CD4-positive, alpha-beta T cell treated with Interleukin-17A for 4 hours (primary cell): Measurements from ENCODE around the gene POU2F1.
A peak's percentile ranks its signal among the peaks of the same experiment; 100 is the strongest.

Experiments used
- DNase-seq: peaks from one replicate; pipeline ENCODE4 v3.0.0-alpha.2; 2020; ENCODE audit warnings: mixed read lengths

The POU2F1 gene

DNA sequence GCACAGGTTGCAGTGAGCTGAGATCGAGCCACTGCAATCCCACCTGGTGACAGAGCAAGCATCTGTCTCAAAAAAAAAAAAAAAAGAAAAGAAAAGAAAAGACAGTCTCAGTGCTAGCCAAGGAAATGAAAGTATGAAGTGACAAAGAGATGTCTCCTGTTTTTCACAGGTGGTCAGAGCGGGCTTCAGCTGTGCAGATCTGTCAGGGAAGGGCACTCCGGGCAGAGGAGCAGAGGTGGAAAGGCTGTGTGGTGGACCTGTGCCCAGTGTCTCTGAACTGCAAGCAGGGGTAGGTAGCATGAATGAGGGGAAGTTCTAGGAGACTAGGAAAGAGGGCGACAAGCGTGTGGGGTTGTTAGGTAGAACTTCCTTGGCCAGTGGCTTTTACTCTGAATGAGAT, 230.2 kb downstream of the POU2F1 start:
- DNase-seq: no peak

DNA sequence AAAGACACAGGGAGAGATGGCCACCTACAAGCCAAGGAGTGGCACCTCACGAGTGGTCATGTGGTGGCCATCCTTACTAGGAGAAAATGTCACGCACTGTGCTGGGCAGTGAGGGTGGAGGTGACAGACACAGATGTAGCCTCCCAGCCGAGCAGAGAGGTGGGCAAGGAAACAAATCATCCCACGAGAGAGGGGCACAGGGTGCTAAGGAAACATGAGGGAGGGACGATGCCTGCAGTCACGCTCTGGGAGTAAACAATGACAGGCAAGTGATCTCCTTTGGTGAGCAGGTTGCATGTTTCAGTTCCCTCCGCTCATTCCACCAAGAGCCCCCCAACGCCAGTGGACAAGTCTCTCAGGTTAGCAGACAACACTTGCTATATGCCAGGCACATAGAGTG, 231.8 kb downstream of the POU2F1 start:
- no peak for DNase-seq

DNA sequence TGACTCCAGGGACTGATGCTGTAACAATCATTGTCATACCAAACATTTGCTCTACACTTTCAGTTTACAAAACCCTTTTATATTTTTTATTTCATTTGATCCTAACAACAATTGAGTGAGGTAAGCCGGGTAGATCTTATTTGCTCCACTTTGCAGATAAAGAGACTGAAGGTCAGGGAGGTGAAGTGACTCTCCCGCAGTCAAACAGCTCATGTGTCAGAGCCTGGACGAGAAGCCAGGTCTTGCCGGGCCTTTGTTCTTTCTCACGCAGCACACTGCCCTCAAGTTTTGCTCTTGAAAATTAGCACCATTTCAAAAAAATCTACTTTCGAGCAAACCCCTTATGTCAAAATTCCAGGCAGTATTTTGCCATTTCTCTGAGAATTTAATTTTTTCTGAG, 232.4 kb downstream of the POU2F1 start:
- peak; percentile 51 for DNase-seq

DNA sequence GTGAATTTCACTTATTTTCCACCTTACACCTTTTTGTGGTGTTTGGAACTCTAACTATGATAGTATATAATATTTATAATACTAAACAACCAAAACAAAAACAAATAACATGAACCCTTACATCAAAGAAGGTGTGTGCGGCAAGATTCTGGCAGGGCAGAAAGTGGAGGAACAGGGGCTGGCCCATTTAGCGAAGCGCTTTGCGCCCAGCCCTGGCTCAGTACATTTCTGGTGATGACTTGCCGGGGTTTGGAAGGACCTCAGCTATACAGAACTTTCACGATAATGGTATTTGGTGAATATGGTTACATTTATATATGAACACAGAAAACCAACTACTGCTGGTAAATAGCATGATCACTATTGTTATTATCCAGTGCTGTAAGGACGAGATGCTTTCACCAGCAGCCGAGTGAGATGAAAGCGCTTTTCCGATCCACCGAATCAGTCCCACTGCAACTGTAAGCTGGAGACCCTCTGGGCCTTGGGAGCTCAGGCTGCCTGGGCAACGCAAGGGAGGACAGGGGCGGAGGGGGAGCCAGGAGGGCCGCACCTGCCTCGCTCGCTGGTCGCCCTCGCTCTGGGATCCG, 233.7 kb downstream of the POU2F1 start:
- peak; percentile 48 for DNase-seq

DNA sequence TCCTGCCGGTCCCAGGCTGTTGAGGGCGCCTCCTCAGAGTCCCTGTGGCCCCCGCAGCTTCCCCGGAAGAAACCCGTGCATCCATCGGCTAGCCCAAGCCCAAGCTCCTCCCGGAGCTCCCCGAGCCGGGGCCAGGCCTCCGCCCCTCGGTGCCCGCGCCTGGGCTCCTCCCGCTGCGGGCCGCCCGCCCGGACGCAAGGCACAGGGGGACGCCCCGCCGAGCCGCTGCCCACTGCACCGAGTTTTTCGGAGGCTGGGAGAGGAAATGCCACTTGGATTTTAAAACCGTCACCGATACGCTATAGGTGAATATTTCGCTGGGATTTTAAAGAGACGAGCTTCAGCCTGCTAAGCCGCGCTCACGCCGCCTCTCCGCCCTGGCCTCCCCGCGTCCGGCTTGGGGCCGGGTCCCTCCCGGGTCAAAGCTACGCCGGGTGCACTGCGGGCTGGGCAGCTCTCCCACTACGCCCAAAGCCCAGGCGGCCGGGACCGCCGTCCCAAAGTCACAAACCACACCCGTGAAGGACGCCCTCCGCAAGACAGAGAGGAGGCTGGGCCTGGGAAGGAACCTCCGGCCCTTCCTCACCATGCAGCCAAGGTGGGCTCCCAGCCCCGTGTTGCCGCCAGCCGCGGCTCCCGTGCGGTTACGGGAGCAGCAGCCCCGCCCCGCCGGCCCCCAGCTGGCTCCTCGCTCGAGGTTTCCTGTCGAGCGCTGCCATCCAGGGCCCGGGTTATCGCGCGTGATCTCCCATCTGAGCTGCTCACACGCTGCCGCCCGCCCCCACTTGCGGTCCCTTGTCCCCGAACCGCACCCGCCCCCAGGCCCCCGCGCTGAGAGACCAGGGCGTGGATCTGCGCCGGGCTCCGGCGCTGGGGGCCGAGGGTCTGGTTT, 234.5 kb downstream of the POU2F1 start:
- peak; percentile 87 for DNase-seq

DNA sequence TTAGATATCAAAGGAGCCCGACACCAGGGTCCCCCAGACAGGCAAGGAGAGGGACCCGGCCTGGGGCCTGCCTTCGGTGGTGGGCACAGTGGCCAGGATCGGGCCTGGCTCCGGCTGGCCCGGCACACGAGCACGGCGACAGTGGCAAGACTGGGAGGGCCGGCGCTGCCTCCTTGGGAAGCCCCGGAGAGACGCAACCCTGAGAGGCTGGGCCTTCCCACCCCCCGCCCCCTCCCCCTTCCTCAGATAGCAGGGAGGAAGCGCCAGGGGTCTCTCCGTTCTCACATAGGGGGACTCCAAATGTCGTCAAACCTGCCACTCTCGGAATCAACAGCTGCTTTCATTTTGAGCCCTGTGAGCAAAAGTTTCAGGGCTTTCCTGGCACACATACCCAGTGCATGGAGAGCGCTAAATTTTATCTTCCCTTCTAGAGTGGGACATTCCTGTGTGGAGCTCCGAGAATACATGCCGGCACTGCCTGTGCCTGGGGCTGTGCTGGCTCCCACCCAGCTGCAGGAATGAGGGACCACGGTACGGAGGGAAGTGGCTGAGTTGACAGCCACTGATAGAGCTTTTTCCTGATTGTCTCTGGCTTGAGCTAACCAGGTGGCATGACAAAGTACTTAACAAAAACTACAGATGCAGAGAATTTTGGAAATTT, 235.2 kb downstream of the POU2F1 start:
- peak; percentile 48 for DNase-seq

DNA sequence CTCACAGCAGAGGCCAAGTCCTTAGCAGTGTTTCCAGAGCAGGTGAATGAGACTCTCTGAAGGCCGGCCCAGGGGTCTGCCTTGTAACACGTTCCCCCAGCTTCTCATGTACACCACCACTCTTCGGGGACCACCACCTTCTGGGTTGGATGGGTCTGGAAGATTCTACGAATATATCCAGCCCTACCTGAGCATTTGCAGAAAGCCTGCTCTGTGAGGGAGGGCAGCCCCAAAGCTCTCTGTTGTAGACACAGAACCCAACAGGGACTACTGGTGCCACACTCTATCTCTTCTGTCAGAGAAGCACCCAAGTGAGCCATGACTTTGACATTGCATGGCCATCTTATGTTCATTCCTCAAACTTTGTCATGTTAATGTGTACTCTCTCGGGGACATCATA, 235.8 kb downstream of the POU2F1 start:
- no peak for DNase-seq

DNA sequence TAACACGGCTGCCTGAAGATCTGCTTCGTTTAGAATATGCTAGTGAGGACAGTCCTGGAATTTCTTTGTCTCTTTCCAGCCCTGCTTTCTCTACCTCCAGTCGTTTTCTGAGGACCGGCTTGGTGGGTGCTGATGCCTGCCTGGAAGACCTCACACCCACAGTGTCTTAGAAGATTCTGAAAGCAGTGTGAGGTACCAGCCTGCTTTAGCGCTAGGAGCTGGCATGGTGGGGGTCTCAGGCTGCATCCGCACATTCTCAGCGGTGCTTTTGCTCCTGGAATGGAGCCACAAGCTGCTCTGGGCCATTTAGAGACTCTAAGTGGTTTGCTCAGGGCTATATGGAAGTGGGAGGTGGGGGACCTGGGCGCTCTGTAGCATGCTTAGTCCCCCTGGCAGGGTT, 236.2 kb downstream of the POU2F1 start:
- no peak for DNase-seq

DNA sequence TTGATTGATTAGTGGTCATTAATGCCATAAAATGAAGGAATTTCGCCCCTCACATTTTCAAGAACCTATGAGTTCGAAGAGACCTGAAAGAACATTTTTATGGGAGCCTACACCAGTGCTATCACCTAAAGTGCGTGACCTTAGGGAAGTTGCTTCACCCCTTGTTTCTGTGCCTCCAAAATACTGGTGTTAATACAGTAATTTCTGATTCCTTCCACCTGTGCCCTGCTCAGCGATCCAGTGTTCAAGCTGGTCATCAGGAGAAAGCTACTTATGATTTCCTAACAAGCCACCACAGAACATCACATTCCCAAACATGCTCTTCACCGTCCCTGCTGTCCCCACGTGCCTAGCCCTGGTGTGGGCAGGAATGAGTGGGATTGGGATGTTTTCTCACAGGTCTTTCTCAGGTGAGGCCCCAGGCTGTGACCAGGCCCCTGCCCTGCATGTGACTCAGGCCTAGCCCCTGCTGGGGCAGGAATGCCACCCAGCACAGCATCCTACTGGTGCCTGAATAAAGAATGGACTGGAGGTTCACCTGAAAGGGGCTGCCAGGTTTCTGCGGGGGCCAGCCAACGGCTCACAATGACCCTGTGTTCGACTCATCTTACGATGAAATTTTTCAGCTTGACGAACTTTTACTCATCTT, 237.4 kb downstream of the POU2F1 start:
- DNase-seq: no peak

DNA sequence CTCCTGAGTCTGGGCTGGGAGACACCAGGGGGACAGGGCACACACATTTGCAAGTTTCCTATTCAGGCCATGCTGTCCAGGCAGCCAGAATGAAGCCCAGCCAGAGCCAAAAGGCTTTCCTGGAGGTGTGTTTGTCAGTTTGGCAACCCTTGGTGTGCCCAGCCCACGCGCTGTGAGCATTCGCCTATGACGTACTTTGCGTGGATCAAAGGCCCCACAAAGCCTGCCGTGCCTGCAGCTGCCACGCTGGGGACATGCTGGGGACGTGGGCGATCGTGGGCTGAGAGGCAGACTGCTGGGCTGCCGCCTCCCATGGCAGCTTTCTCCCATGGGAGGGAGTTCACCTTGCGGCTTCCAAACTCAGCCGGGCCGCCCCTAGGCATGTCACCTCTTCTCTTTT, 240.2 kb downstream of the POU2F1 start:
- DNase-seq: peak; percentile 72

DNA sequence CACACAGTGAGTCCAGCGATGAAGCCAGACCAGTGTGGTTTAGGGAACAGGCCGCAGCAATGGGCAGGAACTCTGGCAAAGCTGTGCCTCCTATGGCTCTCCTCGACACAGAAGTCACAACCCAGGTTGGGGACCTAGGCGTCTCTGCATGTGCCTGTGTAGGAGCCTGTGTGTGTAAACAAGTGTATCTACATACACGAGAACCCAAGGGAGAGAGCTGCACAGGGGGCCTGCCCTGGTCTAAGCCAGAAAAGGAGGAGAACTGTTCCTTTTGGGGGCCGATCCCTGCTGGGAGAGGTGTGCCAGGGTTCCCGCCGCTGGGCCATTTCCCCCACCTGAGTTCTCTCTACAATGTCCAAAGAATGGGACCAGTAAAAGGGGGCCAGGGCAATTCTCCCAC, 241.7 kb downstream of the POU2F1 start:
- no peak for DNase-seq

DNA sequence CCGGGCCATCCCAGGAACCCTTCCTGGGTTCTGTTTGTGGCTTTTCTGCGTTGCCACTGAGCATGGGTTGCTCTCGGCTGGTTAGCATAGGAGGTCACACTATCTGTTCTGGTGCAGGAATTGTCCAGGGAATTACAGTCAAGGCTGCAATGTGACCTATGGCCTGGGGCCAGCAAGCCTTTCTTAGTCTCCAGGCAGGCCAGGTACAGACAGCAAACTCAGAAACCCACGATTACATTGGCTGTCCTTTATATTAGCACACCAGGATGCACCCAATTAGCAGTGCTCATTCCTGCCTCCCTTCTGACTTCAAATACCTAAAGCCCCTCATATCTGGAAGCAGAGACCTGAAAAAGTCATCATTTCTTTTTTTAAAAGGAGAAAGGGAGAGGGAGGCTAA, 242.4 kb downstream of the POU2F1 start:
- no peak for DNase-seq

DNA sequence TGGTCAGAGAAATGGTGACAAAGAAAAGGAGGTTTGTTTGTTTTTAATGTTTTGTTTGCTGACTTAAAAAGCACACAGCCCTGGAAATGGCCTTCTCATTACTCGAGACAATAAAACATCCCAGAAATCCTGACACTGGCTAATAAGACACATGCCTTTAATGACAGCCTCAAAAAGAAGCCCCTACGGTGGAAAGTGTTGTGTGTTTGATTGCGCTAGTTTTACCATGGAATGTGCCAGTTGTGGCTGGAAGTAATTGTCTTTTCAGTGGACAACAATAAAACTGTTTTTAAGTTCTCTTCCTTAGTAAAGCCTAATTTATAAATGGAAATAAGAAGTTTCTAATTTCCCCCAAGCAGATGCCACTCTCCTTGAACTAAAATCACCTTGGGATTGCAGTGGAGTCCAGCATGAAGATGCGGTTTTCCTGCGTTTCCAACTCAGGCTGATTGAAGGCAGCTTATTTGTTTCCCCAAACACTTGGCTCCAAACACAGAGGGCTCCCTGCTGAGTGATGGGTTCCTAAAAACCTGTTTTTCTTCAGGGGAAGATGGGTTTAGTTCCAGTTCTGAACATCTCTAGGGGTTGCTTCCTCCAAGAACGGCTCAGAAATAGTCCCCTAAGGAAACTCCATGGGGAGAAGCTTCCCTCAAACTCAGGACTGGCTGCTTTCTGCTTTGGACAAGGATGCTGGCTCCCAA, 243.3 kb downstream of the POU2F1 start:
- DNase-seq: no peak

DNA sequence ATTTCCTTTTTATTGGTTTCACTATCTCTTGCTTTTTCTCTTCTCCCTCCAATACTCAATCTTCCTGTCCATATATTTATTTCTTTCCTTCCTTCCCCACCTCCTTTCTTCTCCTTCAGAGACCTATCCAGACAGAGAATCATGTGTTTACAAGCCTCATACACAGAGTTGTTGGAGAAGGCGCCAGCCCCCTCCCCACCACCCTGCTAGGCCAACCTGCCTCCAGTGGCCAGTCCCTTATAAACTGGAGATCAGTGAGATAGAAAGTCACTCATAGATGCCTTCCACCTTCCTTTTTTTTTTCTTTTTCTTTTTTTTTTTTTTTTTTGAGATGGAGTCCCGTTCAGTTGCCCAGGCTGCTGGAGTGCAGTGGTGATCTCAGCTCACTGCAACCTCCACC, 244.3 kb downstream of the POU2F1 start:
- no peak for DNase-seq

DNA sequence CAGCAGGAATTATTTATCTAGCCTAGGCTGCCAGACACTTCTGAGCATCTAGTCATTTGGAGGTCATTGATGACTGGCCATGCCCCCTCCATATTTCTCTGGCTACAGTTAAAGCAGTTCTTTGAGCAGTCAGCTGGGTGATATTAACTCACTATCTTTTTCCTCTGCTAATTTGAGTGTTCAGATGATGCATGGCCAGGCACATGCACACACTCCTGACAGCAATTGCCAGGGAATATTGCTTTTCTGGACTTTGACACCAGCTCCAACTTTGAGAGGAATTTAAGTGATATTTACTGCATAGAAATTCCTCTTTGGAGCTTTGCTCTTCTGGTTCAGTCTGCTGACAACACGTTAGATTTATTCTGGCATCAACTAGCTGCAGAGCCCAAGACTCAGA, 245.1 kb downstream of the POU2F1 start:
- DNase-seq: no peak

DNA sequence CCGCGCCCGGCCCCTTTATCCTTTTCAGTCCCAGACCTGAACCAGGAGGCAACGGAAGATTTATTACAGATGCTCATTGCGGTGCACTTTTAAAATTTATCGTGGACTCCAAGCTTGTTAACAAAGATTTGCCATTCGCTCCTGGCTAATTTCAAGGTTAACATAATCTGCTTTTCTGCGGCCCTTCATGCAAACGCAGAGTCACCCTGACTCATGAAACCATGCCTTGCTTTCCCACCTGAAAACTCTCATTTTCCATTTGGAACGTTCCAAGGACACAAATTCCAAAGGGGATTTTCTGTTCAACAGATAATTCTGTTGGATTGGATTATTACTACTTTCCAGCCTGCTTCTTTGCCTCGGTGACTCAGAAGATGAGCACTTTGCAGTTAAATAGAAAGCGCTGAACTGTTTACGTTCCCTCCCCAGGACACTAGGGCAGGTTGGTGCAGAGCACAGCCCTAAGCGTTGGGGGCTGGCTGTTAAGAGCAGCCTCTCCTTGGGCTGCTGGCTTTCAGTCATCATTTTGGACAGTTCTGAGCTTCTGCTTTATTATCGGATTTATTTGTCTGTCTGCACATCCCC, 246.5 kb downstream of the POU2F1 start:
- peak; percentile 37 for DNase-seq

DNA sequence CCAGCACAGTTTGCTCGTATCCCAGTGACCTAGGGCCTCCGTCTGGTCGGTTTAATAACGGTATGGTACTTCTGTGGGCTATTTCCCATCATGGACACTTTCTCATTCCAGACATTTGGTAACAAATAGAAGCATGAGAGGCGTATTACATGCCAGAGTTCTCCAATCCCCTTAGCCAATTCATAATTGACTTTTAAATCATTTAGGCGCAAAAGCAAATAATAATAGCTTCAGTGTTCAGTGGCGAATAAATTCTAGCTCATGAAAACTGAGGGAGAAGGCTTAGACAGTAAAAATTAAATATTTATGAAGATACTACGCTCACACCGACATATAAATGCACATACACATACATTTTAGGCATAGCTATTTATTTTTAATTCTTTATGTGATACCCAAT, 247.1 kb downstream of the POU2F1 start:
- DNase-seq: no peak

DNA sequence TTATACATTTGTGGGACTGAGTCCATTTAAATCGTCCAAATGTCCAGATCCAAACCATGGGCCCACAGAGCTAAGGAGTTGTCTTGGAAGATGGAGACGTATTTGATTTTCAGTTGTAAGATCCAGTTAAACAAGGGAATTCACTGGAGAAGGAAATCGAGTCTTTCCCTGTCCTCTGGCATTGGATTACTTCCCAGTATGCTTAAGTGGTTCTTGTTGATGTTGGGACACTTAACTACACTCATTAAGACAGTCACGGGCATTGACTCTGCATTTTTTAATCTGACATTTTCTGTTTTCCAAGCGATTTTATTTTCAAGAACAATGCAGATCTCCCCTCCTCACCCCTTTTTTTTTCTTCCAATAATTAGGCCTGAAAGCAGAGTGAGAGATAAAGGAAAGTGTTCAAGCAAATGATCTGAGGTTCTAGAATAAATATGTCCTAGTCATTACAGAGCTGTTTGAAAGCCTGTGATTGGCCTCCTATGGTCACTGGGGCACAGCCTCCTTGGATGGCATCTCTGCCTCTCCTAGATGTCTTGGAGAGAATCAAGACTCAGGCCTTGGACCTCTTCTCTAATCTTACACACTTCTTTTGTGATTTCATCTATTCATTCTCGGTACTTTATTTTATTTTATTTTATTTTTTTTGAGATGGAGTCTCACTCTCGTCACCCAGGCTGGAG, 248.7 kb downstream of the POU2F1 start:
- DNase-seq: no peak

DNA sequence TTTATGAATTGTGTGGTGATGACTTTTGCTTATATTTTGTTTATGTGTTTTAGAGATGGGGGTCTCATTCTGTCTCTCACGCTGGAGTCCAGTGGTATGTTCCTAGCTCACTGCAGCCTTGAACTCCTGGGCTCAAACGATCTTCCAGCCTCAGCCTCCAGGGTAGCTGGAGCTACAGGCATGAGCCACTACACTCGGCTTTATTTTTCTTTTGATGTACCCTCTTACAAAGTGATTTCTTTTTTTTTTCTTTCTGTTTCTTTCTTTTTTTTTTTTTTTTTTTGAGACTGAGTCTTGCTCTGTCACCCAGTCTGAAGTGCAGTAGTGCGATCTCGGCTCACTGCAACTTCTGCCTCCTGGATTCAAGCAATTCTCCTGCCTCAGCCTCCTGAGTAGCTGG, 250.9 kb downstream of the POU2F1 start:
- no peak for DNase-seq

DNA sequence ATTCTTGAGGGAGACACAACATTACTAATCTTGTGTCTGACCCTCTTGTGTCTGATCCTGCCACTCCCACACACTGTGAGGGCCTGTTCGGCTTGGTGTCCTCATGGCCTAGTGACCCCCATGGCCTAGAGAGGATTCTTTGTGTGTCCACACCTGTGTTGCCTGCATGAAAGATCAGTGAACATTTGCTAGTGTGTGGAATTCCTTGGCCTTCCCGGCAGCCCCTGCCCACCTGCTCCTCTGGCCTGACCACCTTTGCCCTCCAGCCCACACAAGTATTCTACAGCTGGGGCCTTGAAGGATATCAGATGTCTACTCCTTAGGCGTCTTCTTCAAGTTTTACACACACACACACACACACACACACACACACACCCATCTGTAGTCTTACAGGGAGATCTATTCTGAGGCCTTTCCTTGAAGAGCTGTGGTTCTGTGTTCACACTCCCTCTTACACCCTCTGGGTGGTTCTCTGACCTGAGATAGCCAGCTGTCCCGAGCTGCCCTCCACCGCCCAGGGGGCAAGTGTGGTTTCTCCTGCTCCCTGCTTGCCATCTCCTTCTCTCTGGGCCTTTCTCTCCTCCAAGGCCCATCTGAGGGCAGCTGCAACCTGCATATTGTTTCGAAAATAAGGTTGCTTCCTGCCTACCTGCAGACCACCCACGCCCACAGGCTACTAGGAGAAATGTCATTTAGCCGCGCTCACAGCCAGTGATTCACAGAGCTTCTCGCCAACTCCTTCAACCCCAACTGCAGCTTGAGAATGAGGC, 252.3 kb downstream of the POU2F1 start:
- peak; percentile 64 for DNase-seq

DNA sequence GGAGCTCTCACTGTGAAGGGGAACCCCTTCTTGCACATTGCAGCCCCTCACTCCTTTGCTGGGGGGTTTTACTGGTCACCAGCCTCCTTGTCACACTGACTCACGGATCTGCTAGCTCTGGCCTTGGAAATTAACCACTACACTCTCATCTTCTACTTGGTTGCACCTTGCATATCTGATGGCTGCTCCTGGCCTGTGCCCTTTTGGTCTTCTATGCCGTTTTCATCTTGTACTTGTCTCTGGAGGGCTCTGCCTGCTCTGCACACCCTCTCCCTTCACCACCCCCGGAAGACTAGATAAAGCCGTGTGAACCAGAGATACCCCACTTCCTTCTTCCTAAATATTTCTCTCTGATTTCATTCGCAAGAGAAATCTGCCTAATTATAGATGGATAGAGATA, 253.1 kb downstream of the POU2F1 start:
- peak; percentile 50 for DNase-seq
